ENCODE data around the gene CAB39.

CAB39 gene

GRCh38 chr2:230681171-230681545, 31.5 kb upstream of the CAB39 start:
- in situ Hi-C loops (cut with MboI; ENCODE audit: low pct_unique_long_range_greater_than_20kb, low sequenced_read_pairs, unreplicated experiment): no loop called here
- DNase-seq (ENCODE audit: low spot score): no peak
- TF ChIP-seq CTCF (IDR thresholded peaks at IDR 0.05; ENCODE audit: extremely low read depth, insufficient read depth, missing control alignments): no peak

- no peak for TF ChIP-seq CTCF (IDR thresholded peaks at IDR 0.05; ENCODE audit: extremely low read depth, insufficient read depth, missing control alignments)
- no peak for DNase-seq (ENCODE audit: low spot score)
- in situ Hi-C loops (cut with MboI; ENCODE audit: low pct_unique_long_range_greater_than_20kb, low sequenced_read_pairs, unreplicated experiment): no loop called here
These were observed 30.1 kb upstream of the CAB39 start for GRCh38 chr2:230682546-230682945.

GRCh38 chr2:230684270-230685168, 28.1 kb upstream of the CAB39 start:
- TF ChIP-seq CTCF (IDR thresholded peaks at IDR 0.05; ENCODE audit: extremely low read depth, insufficient read depth, missing control alignments): no peak
- no peak for DNase-seq (ENCODE audit: low spot score)
- in situ Hi-C loops (cut with MboI; ENCODE audit: low pct_unique_long_range_greater_than_20kb, low sequenced_read_pairs, unreplicated experiment): no loop called here

GRCh38 chr2:230685178-230685577, 27.5 kb upstream of the CAB39 start:
- no peak for TF ChIP-seq CTCF (IDR thresholded peaks at IDR 0.05; ENCODE audit: extremely low read depth, insufficient read depth, missing control alignments)
- in situ Hi-C loops (cut with MboI; ENCODE audit: low pct_unique_long_range_greater_than_20kb, low sequenced_read_pairs, unreplicated experiment): no loop called here
- DNase-seq (ENCODE audit: low spot score): no peak

GRCh38 chr2:230687498-230687897, 25.1 kb upstream of the CAB39 start:
- DNase-seq (ENCODE audit: low spot score): no peak
- TF ChIP-seq CTCF (IDR thresholded peaks at IDR 0.05; ENCODE audit: extremely low read depth, insufficient read depth, missing control alignments): no peak
- in situ Hi-C loops (cut with MboI; ENCODE audit: low pct_unique_long_range_greater_than_20kb, low sequenced_read_pairs, unreplicated experiment): no loop called here

GRCh38 chr2:230688490-230688889, 24.2 kb upstream of the CAB39 start:
- in situ Hi-C loops (cut with MboI; ENCODE audit: low pct_unique_long_range_greater_than_20kb, low sequenced_read_pairs, unreplicated experiment): no loop called here
- no peak for DNase-seq (ENCODE audit: low spot score)
- TF ChIP-seq CTCF (IDR thresholded peaks at IDR 0.05; ENCODE audit: extremely low read depth, insufficient read depth, missing control alignments): no peak
